Astrocyte (in vitro differentiated cells and primary cell): ENCODE measurements around the gene PTPRM. TPM values are rescaled to one million over a fixed set of nuclear protein-coding genes. Genes with fewer than 3 reads are reported as not detected.

Experiments
- DNase-seq: peaks from one replicate; pipeline ENCODE4 v3.0.0-alpha.2; 2010; ENCODE audit warnings: low read depth
- FAIRE-seq: peaks from 2 replicates; lab custom pipeline; 2011; peaks lifted over from hg19 to GRCh38; lab: Jason Lieb, UNC
- H2AFZ ChIP-seq: 2 replicates; pipeline ENCODE4 v1.6.0; 2012; ENCODE audit warnings: low read depth, low read length, inconsistent platforms
- H3K27ac ChIP-seq: 2 replicates; pipeline ENCODE4 v1.5.1; 2011; ENCODE audit warnings: low read depth, low read length, inconsistent platforms
- H3K27me3 ChIP-seq: 2 replicates; pipeline ENCODE4 v1.6.0; 2011; ENCODE audit warnings: low read length, inconsistent platforms; ENCODE audit not compliant: insufficient read depth
- H3K36me3 ChIP-seq: 2 replicates; pipeline ENCODE4 v1.5.1; 2011; ENCODE audit warnings: low read length, inconsistent platforms; ENCODE audit not compliant: insufficient read depth
- H3K4me1 ChIP-seq: 2 replicates; pipeline ENCODE4 v1.5.1; 2011; ENCODE audit warnings: low read length, inconsistent platforms; ENCODE audit not compliant: insufficient read depth
- H3K4me2 ChIP-seq: 2 replicates; pipeline ENCODE4 v1.6.0; 2012; ENCODE audit warnings: low read length, inconsistent platforms
- H3K4me3 ChIP-seq: 2 replicates; pipeline ENCODE4 v1.5.1; 2011; ENCODE audit warnings: low read depth, mild to moderate bottlenecking, low read length, inconsistent platforms; ENCODE audit not compliant: insufficient read depth
- H3K79me2 ChIP-seq: 2 replicates; pipeline ENCODE4 v1.6.0; 2012; ENCODE audit warnings: mild to moderate bottlenecking, low read length, inconsistent platforms; ENCODE audit not compliant: insufficient read depth
- H3K9ac ChIP-seq: 2 replicates; pipeline ENCODE4 v1.6.0; 2012; ENCODE audit warnings: mild to moderate bottlenecking, low read length, inconsistent platforms
- H3K9me3 ChIP-seq: 2 replicates; pipeline ENCODE4 v1.5.1; 2012; ENCODE audit warnings: low read depth, mild to moderate bottlenecking, low read length, inconsistent platforms; ENCODE audit not compliant: insufficient read depth
- H4K20me1 ChIP-seq: 2 replicates; pipeline ENCODE4 v1.6.0; 2012; ENCODE audit warnings: low read length, inconsistent platforms; ENCODE audit not compliant: insufficient read depth
- H3K27ac Mint-ChIP-seq: one replicate; pipeline ENCODE4 v1.8.0; 2021; ENCODE audit warnings: mild to moderate bottlenecking, mixed read lengths; ENCODE audit not compliant: unreplicated experiment
- H3K27me3 Mint-ChIP-seq: one replicate; pipeline ENCODE4 v1.8.0; 2021; ENCODE audit warnings: low read depth, mixed read lengths; ENCODE audit not compliant: unreplicated experiment
- H3K36me3 Mint-ChIP-seq: one replicate; pipeline ENCODE4 v1.8.0; 2021; ENCODE audit warnings: low read depth, mixed read lengths; ENCODE audit not compliant: unreplicated experiment
- H3K4me1 Mint-ChIP-seq: one replicate; pipeline ENCODE4 v1.8.0; 2021; ENCODE audit warnings: low read depth, mixed read lengths; ENCODE audit not compliant: unreplicated experiment
- H3K4me3 Mint-ChIP-seq: one replicate; pipeline ENCODE4 v1.8.0; 2021; ENCODE audit warnings: mild to moderate bottlenecking, moderate library complexity, mixed read lengths; ENCODE audit not compliant: unreplicated experiment
- H3K9me3 Mint-ChIP-seq: one replicate; pipeline ENCODE4 v1.8.0; 2021; ENCODE audit warnings: mild to moderate bottlenecking, mixed read lengths; ENCODE audit not compliant: unreplicated experiment
- EZH2 ChIP-seq: IDR thresholded peaks from 2 replicates; pipeline ENCODE4 v1.6.1; 2012; ENCODE audit warnings: mild to moderate bottlenecking, low read length, inconsistent platforms; ENCODE audit not compliant: insufficient read depth
- total RNA-seq: library from RNA; stranded (reverse); gene quantifications from 2 replicates; pipeline ENCODE4 v1.2.1, GENCODE V29; 2021
- TF ChIP-seq, protein P1 (sequence below): IDR thresholded peaks from 2 replicates; pipeline ENCODE4 v1.5.1; 2011; ENCODE audit warnings: low read depth, mild to moderate bottlenecking, inconsistent platforms, low read length, moderate library complexity; ENCODE audit not compliant: insufficient read depth

The PTPRM gene
- total RNA-seq, 1 donor from 2014 or later: 59.6 TPM

DNA sequence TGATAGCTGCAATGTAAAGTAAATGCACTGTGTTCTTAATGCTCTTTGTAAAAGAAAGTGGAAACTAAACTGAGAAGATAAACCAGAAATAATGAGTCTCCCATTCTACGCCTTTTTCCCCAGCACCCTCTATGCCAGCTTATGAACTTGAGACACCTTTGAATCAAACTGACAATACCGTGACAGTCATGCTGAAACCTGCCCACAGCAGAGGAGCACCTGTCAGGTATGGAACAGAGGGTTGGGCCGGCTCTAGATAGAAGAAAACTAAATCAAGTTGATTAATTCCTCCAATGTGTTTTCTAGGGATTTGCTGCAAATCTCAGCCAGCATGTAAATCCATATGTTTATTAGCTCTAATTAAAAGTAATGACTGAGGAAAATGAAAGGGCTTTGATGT is 521.5 kb downstream of the PTPRM start:
- Histone ChIP-seq H3K27ac (no peak overlapping the region), H2AFZ (no peak overlapping the region), H3K9ac (no peak overlapping the region), H4K20me1 (no peaks in the 10 kb centered on the region), H3K9me3 (no peaks in the 10 kb centered on the region), H3K4me1 (no peaks in the 10 kb centered on the region), H3K4me2 (no peak overlapping the region), H3K4me3 (no peak overlapping the region), H3K27me3 (no peaks in the 10 kb centered on the region), H3K79me2 (no peaks in the 10 kb centered on the region), H3K36me3 (no peaks in the 10 kb centered on the region)
- no peak for DNase-seq
- Mint-ChIP-seq H3K9me3 (no peaks in the 10 kb centered on the region), H3K4me1 (peaks cover 11% of the 10 kb centered on the region), H3K4me3 (no peak overlapping the region), H3K27me3 (no peaks in the 10 kb centered on the region), H3K27ac (no peak overlapping the region), H3K36me3 (peaks cover 8% of the 10 kb centered on the region)
- TF ChIP-seq, protein P1, sequence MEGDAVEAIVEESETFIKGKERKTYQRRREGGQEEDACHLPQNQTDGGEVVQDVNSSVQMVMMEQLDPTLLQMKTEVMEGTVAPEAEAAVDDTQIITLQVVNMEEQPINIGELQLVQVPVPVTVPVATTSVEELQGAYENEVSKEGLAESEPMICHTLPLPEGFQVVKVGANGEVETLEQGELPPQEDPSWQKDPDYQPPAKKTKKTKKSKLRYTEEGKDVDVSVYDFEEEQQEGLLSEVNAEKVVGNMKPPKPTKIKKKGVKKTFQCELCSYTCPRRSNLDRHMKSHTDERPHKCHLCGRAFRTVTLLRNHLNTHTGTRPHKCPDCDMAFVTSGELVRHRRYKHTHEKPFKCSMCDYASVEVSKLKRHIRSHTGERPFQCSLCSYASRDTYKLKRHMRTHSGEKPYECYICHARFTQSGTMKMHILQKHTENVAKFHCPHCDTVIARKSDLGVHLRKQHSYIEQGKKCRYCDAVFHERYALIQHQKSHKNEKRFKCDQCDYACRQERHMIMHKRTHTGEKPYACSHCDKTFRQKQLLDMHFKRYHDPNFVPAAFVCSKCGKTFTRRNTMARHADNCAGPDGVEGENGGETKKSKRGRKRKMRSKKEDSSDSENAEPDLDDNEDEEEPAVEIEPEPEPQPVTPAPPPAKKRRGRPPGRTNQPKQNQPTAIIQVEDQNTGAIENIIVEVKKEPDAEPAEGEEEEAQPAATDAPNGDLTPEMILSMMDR: no peak
- TF ChIP-seq EZH2: no peak
- no peak for FAIRE-seq

DNA sequence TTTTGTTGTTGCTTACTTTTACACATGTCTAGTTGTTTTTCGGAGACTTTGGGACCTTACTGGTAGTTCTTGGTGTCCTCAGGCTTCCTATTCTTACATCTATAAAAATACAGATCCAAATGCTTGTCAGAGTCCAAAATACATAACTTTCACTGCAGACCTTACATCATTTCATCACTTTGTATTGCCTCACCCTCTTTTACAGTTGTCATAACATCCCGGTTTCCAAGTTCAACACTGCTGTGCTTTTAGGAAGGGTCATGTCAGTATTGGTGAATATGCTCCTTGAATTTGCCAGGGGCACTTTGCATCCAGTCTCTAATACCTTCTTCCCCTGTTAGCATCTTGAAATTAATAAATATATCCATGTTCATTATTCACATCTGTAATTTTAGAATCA is 523.9 kb downstream of the PTPRM start:
- TF ChIP-seq EZH2: no peak
- TF ChIP-seq, protein P1: no peak
- Mint-ChIP-seq H3K27ac (no peak overlapping the region), H3K4me3 (no peak overlapping the region), H3K36me3 (peaks cover 4% of the 10 kb centered on the region), H3K9me3 (peaks cover 2% of the 10 kb centered on the region), H3K4me1 (no peaks in the 10 kb centered on the region), H3K27me3 (no peaks in the 10 kb centered on the region)
- H3K79me2 ChIP-seq: no peaks in the 10 kb centered on the region
- H4K20me1 ChIP-seq: peaks cover 4% of the 10 kb centered on the region
- FAIRE-seq: no peak
- H3K36me3 ChIP-seq: no peaks in the 10 kb centered on the region
- H3K4me1 ChIP-seq: no peaks in the 10 kb centered on the region
- no peaks in the 10 kb centered on the region for H3K9me3 ChIP-seq
- no peak overlapping the region for H3K4me3 ChIP-seq
- no peak overlapping the region for H3K9ac ChIP-seq
- H3K4me2 ChIP-seq: no peak overlapping the region
- H3K27me3 ChIP-seq: no peaks in the 10 kb centered on the region
- no peak for DNase-seq
- H2AFZ ChIP-seq: no peak overlapping the region
- no peak overlapping the region for H3K27ac ChIP-seq

DNA sequence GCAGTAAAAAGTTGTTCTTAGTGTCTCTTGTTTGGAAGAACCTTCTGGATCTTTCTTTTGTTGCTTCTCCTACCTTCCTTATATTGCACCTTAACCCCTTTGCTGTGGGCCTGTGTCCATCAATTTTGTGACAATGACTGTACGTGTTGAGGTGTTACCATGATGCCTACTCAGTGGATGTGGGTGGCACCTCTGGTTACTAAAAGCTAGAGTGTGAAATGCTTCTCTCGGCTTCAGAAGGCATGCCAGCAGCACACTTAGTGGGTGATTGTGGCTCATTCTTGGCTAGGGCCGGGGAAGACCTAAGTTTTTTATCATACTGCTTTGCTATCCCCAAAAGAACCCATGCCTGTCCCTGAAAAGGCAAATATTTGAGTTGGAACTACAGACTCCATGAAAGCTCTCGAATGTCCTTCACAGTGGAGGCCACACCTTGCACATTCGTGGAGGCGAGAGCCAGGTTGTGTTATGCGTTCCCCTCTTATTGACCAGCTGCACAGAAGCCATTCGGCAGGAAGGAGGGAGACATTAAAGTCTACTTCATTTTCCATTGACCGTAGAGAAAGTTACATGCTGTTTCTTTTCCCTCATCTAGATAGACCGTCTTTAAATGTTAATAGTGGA is 528.9 kb downstream of the PTPRM start:
- Mint-ChIP-seq H3K4me3 (no peak overlapping the region), H3K27ac (no peak overlapping the region), H3K4me1 (peaks cover 6% of the 10 kb centered on the region), H3K9me3 (peaks cover 2% of the 10 kb centered on the region), H3K36me3 (peaks cover 11% of the 10 kb centered on the region), H3K27me3 (no peaks in the 10 kb centered on the region)
- FAIRE-seq: no peak
- DNase-seq: no peak
- H3K9ac ChIP-seq: no peak overlapping the region
- no peaks in the 10 kb centered on the region for H3K9me3 ChIP-seq
- H3K36me3 ChIP-seq: no peaks in the 10 kb centered on the region
- H3K79me2 ChIP-seq: no peaks in the 10 kb centered on the region
- no peak overlapping the region for H3K27ac ChIP-seq
- H2AFZ ChIP-seq: no peak overlapping the region
- no peaks in the 10 kb centered on the region for H3K27me3 ChIP-seq
- H3K4me2 ChIP-seq: no peak overlapping the region
- H3K4me3 ChIP-seq: no peak overlapping the region
- TF ChIP-seq, protein P1: no peak
- TF ChIP-seq EZH2: no peak
- no peaks in the 10 kb centered on the region for H3K4me1 ChIP-seq
- H4K20me1 ChIP-seq: peaks cover 4% of the 10 kb centered on the region
